A549 (cell line): Measurements from ENCODE around the gene SHTN1. TPM values are rescaled to one million over a fixed set of nuclear protein-coding genes. Genes with fewer than 3 reads are reported as not detected.

Source experiments
- ATAC-seq, 2 experiments: fragments of 200-7000 bp in 1 of 2; fragments of >200 bp in 1 of 2; cut with Nextera tagmentation in 1 of 2; cut with Tn5 transposase in 1 of 2; 3 replicates each; pipeline versions ENCODE4 v1.8.0 to v1.9.1; 2018 to 2020; ENCODE audit warnings: mild to moderate bottlenecking in 1 of 2, moderate library complexity in 1 of 2
- CTCF ChIA-PET: fragments of 300-600 bp; sonication (Branson Sonifier 250); formaldehyde crosslinking; extraction: SDS; loops from one replicate; lab custom pipeline; 2021; ENCODE audit warnings: antibody characterized with exemption, inconsistent platforms; lab: Yijun Ruan, JAX
- POLR2A ChIA-PET: fragments of 350-600 bp; formaldehyde crosslinking; extraction: SDS; loops from one replicate; lab custom pipeline; 2021; ENCODE audit warnings: antibody characterized with exemption, inconsistent platforms; lab: Yijun Ruan, JAX
- DNase-seq, 2 experiments: peaks; one replicate each; pipeline versions ENCODE4 v3.0.0 to v3.0.0-alpha.2; 2011 to 2016; ENCODE audit warnings: low read depth in 1 of 2, low spot score in 1 of 2
- FAIRE-seq: peaks from 2 replicates; lab custom pipeline; 2011; peaks lifted over from hg19 to GRCh38; lab: Jason Lieb, UNC
- H3K27ac ChIP-seq, 2 experiments: fragments of >200 bp; sonication (Bioruptor Twin); formaldehyde crosslinking; 3 replicates each; pipeline ENCODE4 v1.5.1; 2016 to 2017
- H3K4me1 ChIP-seq: fragments of >200 bp; sonication (Bioruptor Twin); formaldehyde crosslinking; 3 replicates; pipeline ENCODE4 v1.6.1; 2016
- H3K4me2 ChIP-seq: fragments of >200 bp; sonication (Bioruptor Twin); formaldehyde crosslinking; 3 replicates; pipeline ENCODE4 v1.6.1; 2016
- H3K4me3 ChIP-seq: fragments of >200 bp; sonication (Bioruptor Twin); formaldehyde crosslinking; 3 replicates; pipeline ENCODE4 v1.5.1; 2016
- H3K9me3 ChIP-seq: fragments of >200 bp; sonication (Bioruptor Twin); formaldehyde crosslinking; 3 replicates; pipeline ENCODE4 v1.6.1; 2016
- BHLHE40 ChIP-seq: IDR thresholded peaks from 2 replicates; pipeline ENCODE4 v1.6.1; 2012; ENCODE audit warnings: low read depth, low read length, inconsistent platforms
- CBX2 ChIP-seq: fragments of 200-600 bp; sonication (generic); IDR thresholded peaks from 2 replicates; pipeline ENCODE4 v1.6.1; 2016; ENCODE audit warnings: low read depth, mild to moderate bottlenecking, borderline replicate concordance
- CEBPB ChIP-seq, 2 experiments: fragments of >200 bp in 1 of 2; sonication (Bioruptor Twin) in 1 of 2; formaldehyde crosslinking in 1 of 2; IDR thresholded peaks; 2 replicates each; pipeline ENCODE4 v1.6.1; 2012 to 2016
- EHF ChIP-seq: fragments of 250-450 bp; sonication (Bioruptor Pico); IDR thresholded peaks from 2 replicates; pipeline ENCODE4 v1.5.0; 2020; ENCODE audit warnings: mild to moderate bottlenecking
- EHMT2 ChIP-seq: fragments of 200-600 bp; sonication (generic); IDR thresholded peaks from 2 replicates; pipeline ENCODE4 v1.6.1; 2016; ENCODE audit warnings: antibody characterized with exemption, low read depth, mild to moderate bottlenecking, moderate library complexity
- ESRRA ChIP-seq: fragments of 150-350 bp; IDR thresholded peaks from 2 replicates; pipeline ENCODE4 v1.6.1; 2014; ENCODE audit warnings: mild to moderate bottlenecking, low read length, borderline replicate concordance
- FOSL2 ChIP-seq, 2 experiments: fragments of 450-650 bp in 1 of 2; fragments of >200 bp in 1 of 2; sonication (Bioruptor Twin) in 1 of 2; formaldehyde crosslinking; IDR thresholded peaks; 2 replicates each; pipeline versions ENCODE4 v1.5.0 to v1.6.1; 2016 to 2020; ENCODE audit warnings: mild to moderate bottlenecking in 1 of 2, moderate library complexity in 1 of 2
- FOXS1 ChIP-seq: fragments of 250-450 bp; sonication (Bioruptor Pico); IDR thresholded peaks from 2 replicates; pipeline ENCODE4 v1.5.0; 2020; ENCODE audit warnings: mild to moderate bottlenecking, moderate library complexity
- JUNB ChIP-seq: fragments of >200 bp; sonication (Bioruptor Twin); formaldehyde crosslinking; IDR thresholded peaks from 2 replicates; pipeline ENCODE4 v1.6.1; 2016
- KDM1A ChIP-seq: fragments of 200-600 bp; sonication (generic); IDR thresholded peaks from 2 replicates; pipeline ENCODE4 v1.6.1; 2016; ENCODE audit warnings: low read depth, mild to moderate bottlenecking
- MAFK ChIP-seq: fragments of 450-650 bp; IDR thresholded peaks from 2 replicates; pipeline ENCODE4 v1.6.1; 2014; ENCODE audit not compliant: partially characterized antibody
- MYC ChIP-seq: IDR thresholded peaks from 2 replicates; pipeline ENCODE4 v1.6.1; 2012; ENCODE audit warnings: mild to moderate bottlenecking, inconsistent platforms, low read length, improper control_type of control experiment, borderline replicate concordance
- NFE2L2 ChIP-seq: fragments of 150-350 bp; conservative IDR thresholded peaks from 2 replicates; pipeline ENCODE4 v1.6.1; 2014; ENCODE audit warnings: low read length
- NPAS2 ChIP-seq: fragments of 250-450 bp; sonication (Bioruptor Pico); IDR thresholded peaks from 2 replicates; pipeline ENCODE4 v1.8.0; 2022; ENCODE audit warnings: mild to moderate bottlenecking, moderate library complexity, borderline replicate concordance
- POLR2AphosphoS2 ChIP-seq: conservative IDR thresholded peaks from 2 replicates; pipeline ENCODE4 v1.6.1; 2012; ENCODE audit warnings: low read length, improper control_type of control experiment, inconsistent platforms
- RCOR1 ChIP-seq: fragments of 150-350 bp; IDR thresholded peaks from 2 replicates; pipeline ENCODE4 v1.6.1; 2014; ENCODE audit warnings: antibody characterized with exemption, low read length, low read depth
- SREBF2 ChIP-seq: fragments of 450-650 bp; IDR thresholded peaks from 2 replicates; pipeline ENCODE4 v1.6.1; 2014; ENCODE audit warnings: mild to moderate bottlenecking, moderate library complexity
- ZSCAN20 ChIP-seq: fragments of 250-450 bp; sonication (Bioruptor Pico); IDR thresholded peaks from 2 replicates; pipeline ENCODE4 v1.8.0; 2022; ENCODE audit warnings: mild to moderate bottlenecking, moderate library complexity
- WGBS: methylation state at CpG from one replicate; pipeline ENCODE4 v1.1.6; 2017; ENCODE audit errors: missing lambda C conversion rate; 5-methylcytosine and 5-hydroxymethylcytosine counted together
- polyA plus RNA-seq, 4 experiments: library from polyadenylated mRNA; depleted of rRNA in 3 of 4; stranded (reverse); fragments of >200 nt; fragmentation: RNase III in 1 of 4; extraction: RNeasy Plus Mini Kit Qiagen cat#74134 plus additional on column Dnase treatment in 1 of 4; gene quantifications; 2 replicates in 3 of 4; 3 replicates in 1 of 4; pipeline ENCODE4 v1.2.3, GENCODE V29; 2011 to 2017
- TF ChIP-seq, protein P1 (sequence below): fragments of 250-450 bp; sonication (Bioruptor Pico); IDR thresholded peaks from 2 replicates; pipeline ENCODE4 v1.5.0; 2020; ENCODE audit warnings: low read depth, mild to moderate bottlenecking, moderate library complexity
- TF ChIP-seq, protein P2 (sequence below): IDR thresholded peaks from 2 replicates; pipeline ENCODE4 v1.6.1; 2012
- TF ChIP-seq, protein P3 (sequence below): fragments of >200 bp; sonication (Bioruptor Twin); formaldehyde crosslinking; IDR thresholded peaks from 2 replicates; pipeline ENCODE4 v1.6.1; 2016

The SHTN1 gene
- polyA plus RNA-seq, 2 of the 4 experiments (the other 2 are of a cell fraction): 21.7 to 63.1 TPM

DNA sequence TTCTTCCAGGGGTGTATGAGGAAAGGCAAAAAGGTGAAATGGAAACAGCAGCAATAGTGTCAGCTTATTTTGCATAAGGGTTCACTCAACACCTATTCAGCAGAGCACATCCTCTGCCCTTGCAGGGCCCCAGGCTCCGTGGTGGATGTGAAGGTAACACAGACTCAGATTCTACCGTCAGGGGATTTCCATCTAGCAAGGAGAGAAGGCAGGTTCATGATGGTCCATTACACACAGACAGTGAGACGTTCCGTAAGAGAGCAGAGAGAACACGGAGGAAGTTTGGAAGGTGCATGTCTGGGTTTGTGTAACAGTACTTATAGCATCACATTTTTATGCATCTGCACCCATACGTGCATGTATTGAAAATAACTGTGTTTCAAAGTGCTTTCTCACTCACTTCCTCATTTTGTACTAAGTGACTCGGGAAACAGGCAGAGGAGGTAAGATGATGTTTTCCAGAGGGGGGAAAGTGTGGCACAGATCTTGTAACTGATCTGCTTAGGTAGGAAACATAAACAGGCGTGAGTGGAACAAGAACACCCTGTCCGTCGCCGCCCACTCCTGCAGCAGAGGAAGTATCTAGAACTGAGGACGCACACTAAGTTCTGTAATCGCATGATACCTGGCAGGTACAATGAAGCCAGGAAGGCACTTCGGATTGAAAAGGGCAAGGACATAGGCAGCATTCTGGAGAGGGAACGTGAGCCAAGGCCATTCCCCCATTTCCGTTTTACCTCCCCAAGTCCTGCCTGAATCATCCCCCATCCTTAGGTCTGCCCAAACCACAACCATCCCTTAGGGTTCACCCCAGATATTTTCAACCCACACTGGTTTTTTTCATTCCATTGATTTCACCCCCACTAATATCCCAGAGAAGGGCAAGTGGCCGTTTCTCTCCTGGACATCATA, 156.7 kb downstream of the SHTN1 start:
- no peak for TF ChIP-seq NFE2L2
- TF ChIP-seq CEBPB (IDR thresholded peaks at IDR 0.05): no peak
- no peak for TF ChIP-seq EHMT2
- no peak for TF ChIP-seq RCOR1
- TF ChIP-seq SREBF2: no peak
- TF ChIP-seq ZSCAN20: no peak
- TF ChIP-seq CBX2: no peak
- TF ChIP-seq MYC: no peak
- no peak for TF ChIP-seq EHF (CRISPR knock-in tag)
- no peak for TF ChIP-seq ESRRA
- TF ChIP-seq, protein P1, sequence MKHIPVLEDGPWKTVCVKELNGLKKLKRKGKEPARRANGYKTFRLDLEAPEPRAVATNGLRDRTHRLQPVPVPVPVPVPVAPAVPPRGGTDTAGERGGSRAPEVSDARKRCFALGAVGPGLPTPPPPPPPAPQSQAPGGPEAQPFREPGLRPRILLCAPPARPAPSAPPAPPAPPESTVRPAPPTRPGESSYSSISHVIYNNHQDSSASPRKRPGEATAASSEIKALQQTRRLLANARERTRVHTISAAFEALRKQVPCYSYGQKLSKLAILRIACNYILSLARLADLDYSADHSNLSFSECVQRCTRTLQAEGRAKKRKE (CRISPR knock-in tag): no peak
- TF ChIP-seq, protein P2, sequence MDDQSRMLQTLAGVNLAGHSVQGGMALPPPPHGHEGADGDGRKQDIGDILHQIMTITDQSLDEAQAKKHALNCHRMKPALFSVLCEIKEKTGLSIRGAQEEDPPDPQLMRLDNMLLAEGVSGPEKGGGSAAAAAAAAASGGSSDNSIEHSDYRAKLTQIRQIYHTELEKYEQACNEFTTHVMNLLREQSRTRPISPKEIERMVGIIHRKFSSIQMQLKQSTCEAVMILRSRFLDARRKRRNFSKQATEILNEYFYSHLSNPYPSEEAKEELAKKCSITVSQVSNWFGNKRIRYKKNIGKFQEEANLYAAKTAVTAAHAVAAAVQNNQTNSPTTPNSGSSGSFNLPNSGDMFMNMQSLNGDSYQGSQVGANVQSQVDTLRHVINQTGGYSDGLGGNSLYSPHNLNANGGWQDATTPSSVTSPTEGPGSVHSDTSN: no peak
- no peak for TF ChIP-seq NPAS2 (CRISPR knock-in tag)
- peak overlapping the region; percentile 82 for H3K4me3 ChIP-seq
- no peak for DNase-seq
- peak overlapping the region; percentile 85 to 94 for H3K27ac ChIP-seq
- ChIA-PET CTCF (interaction anchor here (0.6 to 2.3 kb wide), 8 partner anchors 7 to 327 kb away, joined by 3 to 10 read pairs (median 4); no protein-coding TSS in a partner anchor), POLR2A (interaction anchor here (1.2 to 1.3 kb wide), 3 partner anchors 8 to 158 kb away, joined by 4 to 8 read pairs (median 6); no protein-coding TSS in a partner anchor)
- WGBS: 88% methylated on average over 17 of the region's 17 CpGs
- no peak for ATAC-seq
- no peaks in the 10 kb centered on the region for H3K9me3 ChIP-seq
- peak overlapping the region; percentile 88 for H3K4me2 ChIP-seq
- H3K4me1 ChIP-seq: peaks cover 14% of the 10 kb centered on the region
- FAIRE-seq: no peak

DNA sequence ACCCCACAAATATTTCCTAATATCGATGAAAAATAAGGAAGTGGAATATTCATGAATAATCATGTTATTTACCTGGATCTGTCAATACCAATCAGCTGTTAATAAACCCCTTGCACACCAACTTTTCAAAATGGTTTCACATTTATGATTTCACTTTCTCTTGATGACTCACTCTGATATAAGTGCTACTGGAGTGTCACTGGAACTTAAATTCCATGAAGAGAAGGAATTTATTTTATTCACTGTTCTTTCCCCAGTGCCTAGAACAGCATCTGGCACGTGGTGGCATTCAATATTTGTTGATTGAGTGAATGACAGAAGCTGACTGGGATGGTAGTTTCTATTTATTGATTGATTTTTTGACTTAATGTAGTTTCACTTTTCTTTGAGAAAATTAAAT, 159.2 kb downstream of the SHTN1 start:
- 67% methylated on average over 2 of the region's 2 CpGs for WGBS
- CTCF ChIA-PET: interaction anchor here (0.8 to 1.1 kb wide), 2 partner anchors 49 to 322 kb away, joined by 3 read pairs; no protein-coding TSS in a partner anchor
- Histone ChIP-seq H3K4me2 (no peak overlapping the region), H3K4me3 (no peak overlapping the region), H3K27ac (no peak overlapping the region), H3K9me3 (no peaks in the 10 kb centered on the region), H3K4me1 (peaks cover 14% of the 10 kb centered on the region)
- DNase-seq (no peak), FAIRE-seq (no peak), ATAC-seq (no peak)
- POLR2A ChIA-PET: no interaction called here
- TF ChIP-seq BHLHE40 (no peak), FOSL2 (IDR thresholded peaks at IDR 0.05) (no peak), FOSL2 (CRISPR knock-in tag; IDR thresholded peaks at IDR 0.05) (peak; percentile 57), FOXS1 (CRISPR knock-in tag) (no peak), POLR2AphosphoS2 (no peak)

DNA sequence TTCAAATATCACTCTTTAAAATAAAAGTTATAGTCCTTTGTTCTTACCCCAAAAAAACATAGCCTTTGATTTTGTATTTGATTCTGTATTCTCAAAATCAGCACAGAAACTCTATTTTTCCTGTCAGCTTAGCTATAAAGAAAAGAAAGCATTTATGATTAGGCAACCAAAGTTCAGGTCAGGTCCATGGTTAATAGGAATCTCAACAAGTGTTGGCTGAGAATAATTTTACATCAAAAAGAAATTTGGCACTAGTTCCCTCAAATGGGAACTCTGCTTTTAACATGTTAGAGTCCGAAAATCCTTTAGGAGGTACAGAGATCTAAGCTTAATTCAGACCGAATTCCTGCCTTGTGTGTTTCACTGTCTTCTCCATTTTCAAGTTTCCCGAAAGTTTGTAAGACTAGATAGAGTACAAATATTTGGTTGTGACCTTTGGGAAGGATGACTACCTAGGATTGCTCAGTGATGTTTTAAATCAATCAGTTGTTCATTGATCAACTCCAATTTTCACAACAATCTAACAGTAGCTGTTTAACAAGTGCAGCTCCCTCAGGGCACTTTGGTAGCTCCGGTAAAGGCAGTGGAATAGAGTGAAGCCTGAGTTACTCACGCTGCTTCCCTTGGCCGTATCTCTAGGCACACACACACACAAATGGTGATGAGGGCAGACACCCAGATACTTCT, 164.5 kb downstream of the SHTN1 start:
- POLR2A ChIA-PET: interaction anchor here (1.5 kb wide), 1 partner anchor 9 kb away, joined by 6 read pairs; the partner anchor contains the start of gene ENO4
- CTCF ChIA-PET: interaction anchor here (0.6 to 1.5 kb wide), 7 partner anchors 9 to 327 kb away, joined by 3 to 6 read pairs (median 3); partner anchors contain the start of gene ENO4
- Histone ChIP-seq H3K27ac (no peak overlapping the region), H3K9me3 (no peaks in the 10 kb centered on the region), H3K4me2 (no peak overlapping the region), H3K4me3 (no peak overlapping the region), H3K4me1 (peaks cover 13% of the 10 kb centered on the region; the same call in 1 of the 3 replicates)
- WGBS: 92% methylated on average over 6 of the region's 6 CpGs
- ATAC-seq: no peak
- no peak for DNase-seq
- TF ChIP-seq MYC (no peak), JUNB (no peak), MAFK (no peak), POLR2AphosphoS2 (no peak), KDM1A (no peak)
- TF ChIP-seq, protein P1 (CRISPR knock-in tag): no peak
- TF ChIP-seq, protein P3, sequence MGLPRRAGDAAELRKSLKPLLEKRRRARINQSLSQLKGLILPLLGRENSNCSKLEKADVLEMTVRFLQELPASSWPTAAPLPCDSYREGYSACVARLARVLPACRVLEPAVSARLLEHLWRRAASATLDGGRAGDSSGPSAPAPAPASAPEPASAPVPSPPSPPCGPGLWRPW: no peak
- no peak for FAIRE-seq
